ENCODE results near the gene LAMB4.

The LAMB4 gene

DNA sequence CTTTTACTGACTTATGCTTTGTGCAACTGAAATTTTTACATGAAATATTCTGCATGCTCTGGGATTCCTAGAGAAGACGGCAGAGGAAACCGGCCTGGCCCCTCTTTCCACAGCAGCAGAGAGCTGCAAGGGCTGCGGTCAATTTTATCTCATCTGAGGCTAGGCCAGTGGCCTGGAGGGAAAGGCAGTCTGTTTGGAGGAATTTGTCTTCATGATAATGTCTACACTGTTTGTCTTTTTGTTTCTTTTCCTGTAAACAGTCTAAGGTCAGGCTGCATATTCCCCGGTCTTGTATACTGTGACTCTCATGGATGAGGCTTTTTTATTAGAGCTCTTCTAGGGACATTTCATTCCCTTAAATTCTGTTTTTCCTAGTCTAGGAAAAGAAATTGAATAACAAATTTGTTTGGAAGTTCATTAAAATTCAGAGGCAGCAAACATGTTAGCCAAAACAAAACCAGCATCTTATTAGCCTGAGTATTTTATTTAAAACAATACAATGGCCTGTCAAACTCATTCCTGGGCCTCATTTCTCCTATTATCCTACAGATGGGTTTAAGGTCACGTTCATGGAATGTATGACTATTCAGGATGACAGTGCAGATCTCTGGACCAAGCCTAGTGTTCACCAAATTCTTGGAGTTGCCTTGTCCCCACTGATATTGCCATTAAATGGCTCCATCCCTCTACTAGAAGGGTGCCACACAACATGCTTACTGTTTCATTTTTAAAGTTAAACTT, 26.4 kb downstream of the LAMB4 start:
- TF ChIP-seq GATA2 (IDR thresholded peaks at IDR 0.05; ENCODE audit: low read depth, low read length) (no peak), GATA3 (IDR thresholded peaks at IDR 0.05; ENCODE audit: low read depth, low read length) (no peak)

DNA sequence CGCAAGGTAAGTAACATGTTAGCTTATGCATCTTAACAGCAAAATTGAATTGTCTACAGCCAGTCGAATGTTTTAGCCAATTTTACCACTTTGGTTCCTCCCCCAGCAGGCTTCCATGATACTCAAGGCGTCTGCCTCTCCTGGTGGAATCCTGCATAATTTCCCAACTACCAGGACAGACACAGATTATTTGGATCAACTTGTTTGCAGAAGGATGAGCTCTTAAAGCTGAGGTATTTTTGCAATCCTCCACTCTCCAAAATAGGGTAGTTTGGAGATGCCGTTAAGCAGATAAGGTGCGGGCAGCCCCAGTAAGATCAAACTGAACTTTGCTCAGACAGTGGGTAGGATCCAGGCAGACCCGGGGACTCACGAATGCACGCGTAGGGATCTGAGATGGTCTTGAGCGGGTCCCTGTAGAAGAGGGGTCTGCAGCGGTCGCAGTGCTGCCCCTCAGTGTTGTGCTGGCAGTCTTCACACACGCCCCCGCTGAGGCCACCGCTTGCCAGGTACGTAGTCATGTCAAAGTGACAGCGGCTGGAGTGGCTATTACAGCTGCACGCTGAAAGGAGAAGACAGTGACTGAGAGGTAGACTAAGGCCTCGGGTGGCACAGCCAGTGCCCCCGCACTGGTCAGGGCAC, 27.4 kb downstream of the LAMB4 start:
- TF ChIP-seq GATA3 (IDR thresholded peaks at IDR 0.05; ENCODE audit: low read depth, low read length): no peak
- TF ChIP-seq GATA2 (IDR thresholded peaks at IDR 0.05; ENCODE audit: low read depth, low read length): no peak

DNA sequence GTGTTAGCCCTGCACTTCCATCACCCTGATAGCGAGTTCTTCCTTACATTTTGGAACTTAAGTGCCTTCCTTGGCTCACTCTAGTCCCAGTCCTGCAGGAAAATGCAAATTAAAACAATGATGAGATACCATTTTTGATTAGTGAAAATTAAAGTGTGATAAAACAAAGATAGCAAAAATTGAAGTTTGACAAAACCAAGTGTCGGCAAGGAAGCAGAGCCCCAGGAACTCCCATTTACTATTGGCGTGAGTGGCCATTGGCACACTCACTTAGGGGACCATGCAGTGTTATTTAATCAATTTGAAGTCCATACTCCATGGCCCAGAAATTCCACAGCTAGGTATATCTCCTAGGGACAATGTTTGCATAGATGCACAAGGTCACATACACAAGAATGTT, 28.4 kb downstream of the LAMB4 start:
- TF ChIP-seq GATA3 (IDR thresholded peaks at IDR 0.05; ENCODE audit: low read depth, low read length): no peak
- no peak for TF ChIP-seq GATA2 (IDR thresholded peaks at IDR 0.05; ENCODE audit: low read depth, low read length)

DNA sequence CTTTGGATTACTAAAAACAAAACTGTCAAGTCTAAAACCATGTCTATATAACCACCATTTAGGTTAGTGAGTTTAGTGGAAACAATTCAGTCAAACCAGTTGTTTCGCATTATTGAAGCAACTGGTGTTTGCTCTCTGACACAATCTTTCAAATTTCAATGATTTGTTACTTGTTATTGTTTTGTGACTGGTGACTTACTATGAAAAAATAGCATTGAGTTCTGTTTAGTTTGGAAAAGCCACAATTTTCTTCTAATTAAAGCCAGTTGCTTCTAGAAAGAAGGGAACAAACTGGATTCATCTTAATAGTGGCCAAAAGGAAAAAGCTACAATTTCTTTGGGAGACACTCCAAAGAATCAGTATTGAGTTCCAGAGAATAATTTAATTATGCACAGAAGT, 30.4 kb downstream of the LAMB4 start:
- no peak for TF ChIP-seq GATA2 (IDR thresholded peaks at IDR 0.05; ENCODE audit: low read depth, low read length)
- no peak for TF ChIP-seq GATA3 (IDR thresholded peaks at IDR 0.05; ENCODE audit: low read depth, low read length)

DNA sequence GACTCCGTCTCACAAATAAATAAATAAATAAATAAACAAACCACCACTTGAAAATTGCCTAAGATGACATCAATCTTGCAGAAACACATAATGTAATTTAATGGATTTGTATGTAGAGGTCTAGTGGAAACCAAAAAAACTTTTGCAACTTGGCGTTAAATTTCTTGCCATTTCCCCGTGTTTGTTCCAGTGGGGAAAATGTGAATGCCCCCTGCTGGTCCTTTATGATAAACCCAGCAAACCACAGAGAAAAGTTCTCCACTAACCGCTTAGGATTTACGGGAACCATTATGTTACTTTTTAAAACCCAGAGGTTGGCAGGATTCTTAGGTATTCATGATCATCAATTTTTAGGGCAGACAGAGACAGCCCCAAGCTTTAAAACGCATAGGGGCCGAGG, 32.5 kb downstream of the LAMB4 start:
- TF ChIP-seq GATA2 (IDR thresholded peaks at IDR 0.05; ENCODE audit: low read depth, low read length) (no peak), GATA3 (IDR thresholded peaks at IDR 0.05; ENCODE audit: low read depth, low read length) (no peak)

DNA sequence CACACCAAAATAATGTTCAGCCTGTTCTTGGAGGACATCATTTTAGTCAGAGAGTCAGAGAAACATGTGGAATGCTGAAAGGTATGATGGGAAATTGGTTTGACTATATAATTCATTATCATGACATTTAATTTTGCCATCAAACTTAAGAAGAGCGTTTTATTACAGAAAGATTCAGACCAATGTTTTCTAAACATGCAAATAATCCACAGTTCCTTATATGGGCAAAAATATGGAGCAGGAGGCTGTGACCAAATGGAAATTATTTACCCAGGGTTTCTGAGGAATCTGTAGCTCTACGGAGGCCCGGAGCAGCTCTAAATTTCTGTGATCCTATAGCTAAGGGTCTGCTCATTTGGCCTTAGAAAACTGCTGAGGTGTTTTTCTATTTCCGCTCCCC, 33.2 kb downstream of the LAMB4 start:
- TF ChIP-seq GATA2 (IDR thresholded peaks at IDR 0.05; ENCODE audit: low read depth, low read length): no peak
- TF ChIP-seq GATA3 (IDR thresholded peaks at IDR 0.05; ENCODE audit: low read depth, low read length): no peak

DNA sequence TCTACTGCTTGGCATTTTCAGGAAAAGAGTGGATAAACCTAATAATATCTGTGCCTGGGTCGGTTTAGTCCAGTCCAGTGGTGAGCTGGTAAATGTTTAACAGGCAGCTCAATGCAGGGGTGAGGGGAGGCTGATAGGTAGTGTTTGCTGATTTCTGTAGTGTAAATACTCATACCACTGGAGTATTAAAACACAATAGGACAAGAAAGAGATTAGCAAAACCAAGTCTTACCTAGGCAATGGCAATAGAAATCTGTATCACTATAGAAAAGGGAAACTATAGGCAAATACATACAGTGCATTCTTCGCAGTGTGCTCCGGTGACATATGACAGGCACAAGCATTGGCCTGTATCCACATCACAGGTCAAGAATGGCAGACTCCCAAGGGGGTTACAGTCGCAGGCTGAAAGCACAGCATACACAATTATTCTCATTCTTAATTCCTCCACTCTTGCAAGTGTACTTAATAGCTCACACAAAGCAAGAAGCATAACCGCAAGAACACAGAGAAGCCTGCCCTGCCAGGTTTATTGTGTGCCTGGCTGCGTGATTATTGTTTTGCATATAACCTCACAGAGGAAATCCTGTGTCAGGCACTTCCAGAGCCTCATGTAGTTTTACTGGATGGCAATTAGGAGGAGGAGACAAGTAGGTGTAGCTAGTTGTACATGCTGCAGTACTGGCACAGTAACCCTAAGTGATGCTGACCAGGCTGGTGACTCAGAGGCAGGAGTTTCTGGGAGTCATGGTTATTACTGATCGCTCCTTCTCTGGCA, 35.0 kb downstream of the LAMB4 start:
- no peak for TF ChIP-seq GATA3 (IDR thresholded peaks at IDR 0.05; ENCODE audit: low read depth, low read length)
- TF ChIP-seq GATA2 (IDR thresholded peaks at IDR 0.05; ENCODE audit: low read depth, low read length): no peak

DNA sequence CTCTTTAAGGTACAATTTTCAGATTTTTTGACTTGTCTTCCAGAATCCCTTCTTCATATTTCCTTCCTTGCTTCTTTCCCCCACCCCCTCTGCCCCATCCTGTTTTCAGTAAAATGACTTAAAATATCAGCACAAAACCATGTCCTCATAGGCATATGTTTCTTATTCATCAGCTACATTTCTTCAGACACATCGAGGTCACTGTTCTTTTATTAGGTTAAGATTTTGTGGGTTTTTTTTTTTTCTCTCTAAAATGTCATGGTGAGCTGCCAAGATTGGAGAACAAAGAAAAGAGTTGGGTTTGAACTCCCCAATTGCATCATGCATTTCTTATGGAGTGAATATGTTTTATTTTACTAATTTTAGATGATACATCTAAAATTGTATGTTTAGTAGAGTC, 35.8 kb downstream of the LAMB4 start:
- TF ChIP-seq GATA3 (IDR thresholded peaks at IDR 0.05; ENCODE audit: low read depth, low read length): no peak
- no peak for TF ChIP-seq GATA2 (IDR thresholded peaks at IDR 0.05; ENCODE audit: low read depth, low read length)

DNA sequence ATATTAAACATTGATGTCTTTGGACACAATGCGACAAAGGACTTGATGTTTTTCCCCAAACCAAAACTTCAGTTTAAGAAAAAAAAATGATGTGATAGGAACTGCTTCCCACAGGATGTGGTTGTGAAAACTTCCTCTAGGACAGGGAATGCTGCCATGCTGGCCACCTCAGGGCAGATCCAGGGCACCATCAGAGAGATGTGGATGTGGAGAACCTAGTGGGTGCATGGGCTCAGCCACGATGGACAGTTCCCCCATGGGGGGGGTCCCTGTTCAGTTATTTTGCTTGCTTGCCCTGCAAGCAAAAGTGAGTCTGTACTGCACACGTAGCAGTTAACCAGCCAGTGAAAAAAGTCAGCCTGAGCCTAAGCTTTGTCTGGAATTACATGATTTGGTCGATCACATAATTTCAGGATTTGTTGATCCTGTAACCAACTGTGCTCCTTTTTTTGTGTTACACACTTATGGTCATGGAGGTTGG, 36.3 kb downstream of the LAMB4 start:
- TF ChIP-seq GATA2 (IDR thresholded peaks at IDR 0.05; ENCODE audit: low read depth, low read length): no peak

DNA sequence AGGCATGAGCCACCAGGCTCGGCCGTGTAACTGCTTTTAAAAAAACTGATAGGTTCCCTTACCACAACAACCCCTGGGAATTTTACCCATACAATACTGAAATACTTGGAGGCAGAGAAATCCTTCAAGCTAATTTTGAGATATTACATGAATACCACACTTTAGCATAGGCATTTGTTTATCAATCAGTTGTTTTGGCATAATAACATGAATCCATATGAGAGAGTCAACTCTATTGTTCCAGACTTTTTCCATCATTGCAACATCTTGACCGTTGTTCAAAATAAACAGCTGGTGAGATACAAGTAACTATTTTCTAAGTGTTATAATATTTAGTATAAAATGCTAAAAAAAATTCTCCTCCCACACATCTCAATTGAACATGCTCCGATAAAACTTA, 36.8 kb downstream of the LAMB4 start:
- no peak for TF ChIP-seq GATA3 (IDR thresholded peaks at IDR 0.05; ENCODE audit: low read depth, low read length)
- no peak for TF ChIP-seq GATA2 (IDR thresholded peaks at IDR 0.05; ENCODE audit: low read depth, low read length)

DNA sequence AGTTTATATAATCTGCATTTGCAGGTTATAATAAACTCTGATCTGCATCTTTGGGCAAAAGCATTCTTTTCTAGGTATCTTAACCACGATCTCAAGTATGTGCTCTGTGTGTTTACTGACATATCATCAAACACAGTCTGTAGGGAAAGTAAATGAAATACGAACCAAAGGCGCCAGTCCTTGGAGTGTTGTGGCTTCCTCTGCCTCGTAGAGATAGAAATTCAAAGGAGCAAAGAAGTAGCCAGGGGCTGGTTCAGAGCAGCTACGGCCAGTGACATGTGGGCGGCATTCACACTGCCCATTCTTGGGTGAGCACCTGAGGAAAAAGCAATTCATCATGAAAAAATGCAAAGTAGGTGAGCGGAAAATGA, 38.7 kb downstream of the LAMB4 start:
- no peak for TF ChIP-seq GATA2 (IDR thresholded peaks at IDR 0.05; ENCODE audit: low read depth, low read length)
- TF ChIP-seq GATA3 (IDR thresholded peaks at IDR 0.05; ENCODE audit: low read depth, low read length): no peak

DNA sequence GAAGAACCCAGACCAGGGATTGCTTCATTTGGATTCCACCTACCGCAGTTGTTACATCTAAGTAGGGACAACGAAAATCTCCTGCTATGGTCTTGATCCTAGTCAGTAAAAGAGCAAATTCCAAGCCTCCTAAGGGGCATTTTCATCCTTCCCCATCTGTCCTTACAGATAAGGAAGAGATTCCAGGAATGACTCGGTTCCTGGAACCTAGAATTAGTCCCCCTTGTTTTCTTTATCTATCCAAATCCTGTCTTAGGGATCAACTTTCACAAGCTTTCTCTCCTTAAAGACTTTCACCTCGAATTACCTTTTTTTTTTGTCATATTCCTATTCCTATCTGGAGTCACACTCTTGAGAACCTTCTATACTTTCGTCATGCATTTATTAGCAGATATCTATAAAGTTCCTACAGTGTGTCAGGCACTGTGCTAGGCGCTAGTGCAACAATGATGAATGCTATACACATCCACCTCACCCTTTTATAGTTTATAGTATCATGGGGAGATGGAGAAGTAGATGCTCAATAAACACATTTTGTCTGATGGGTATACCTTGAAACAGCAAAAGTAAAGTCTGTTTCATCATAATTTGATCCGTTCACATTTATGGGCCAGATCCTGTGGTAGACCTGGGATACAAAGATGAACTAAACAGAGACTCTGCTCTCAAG, 39.2 kb downstream of the LAMB4 start:
- TF ChIP-seq GATA3 (IDR thresholded peaks at IDR 0.05; ENCODE audit: low read depth, low read length): no peak
- no peak for TF ChIP-seq GATA2 (IDR thresholded peaks at IDR 0.05; ENCODE audit: low read depth, low read length)

DNA sequence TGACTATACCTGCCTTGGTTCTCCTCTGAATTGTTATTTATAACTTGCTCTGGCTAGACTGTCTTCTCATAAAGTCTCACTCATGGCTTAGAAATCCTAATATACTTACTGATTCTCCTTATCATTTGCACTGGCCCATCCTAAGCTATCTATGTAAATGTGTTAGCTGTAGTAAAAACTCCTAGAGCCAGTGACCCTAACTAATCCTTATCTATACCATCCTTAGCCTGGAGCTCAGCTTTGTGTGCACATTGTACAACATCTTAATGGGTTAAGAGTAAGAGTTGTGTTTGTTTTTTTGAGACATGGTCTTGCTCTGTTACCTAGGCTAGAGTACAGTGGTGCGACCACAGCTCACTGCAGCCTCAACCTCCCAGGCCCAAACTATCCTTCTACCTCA, 40.8 kb downstream of the LAMB4 start:
- TF ChIP-seq GATA2 (IDR thresholded peaks at IDR 0.05; ENCODE audit: low read depth, low read length) (no peak), GATA3 (IDR thresholded peaks at IDR 0.05; ENCODE audit: low read depth, low read length) (no peak)

DNA sequence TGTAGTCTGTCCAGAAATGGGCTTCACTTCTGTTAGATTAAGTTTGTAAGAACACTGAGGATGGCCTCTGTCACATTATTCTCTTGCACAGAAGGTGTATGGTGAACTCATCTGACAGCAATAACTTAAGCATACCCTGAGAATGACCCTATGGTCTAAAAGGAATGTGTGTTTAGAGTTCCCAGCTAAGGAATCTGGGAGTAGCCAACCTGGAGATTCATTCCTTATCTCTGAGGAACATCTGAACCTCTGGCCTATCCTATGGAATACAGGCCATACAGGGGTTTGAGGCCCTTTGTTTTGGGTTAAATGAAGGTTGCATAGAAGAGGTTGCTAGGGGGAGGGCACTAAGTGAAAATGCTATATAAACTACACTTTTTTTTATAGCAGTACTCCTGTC, 41.4 kb downstream of the LAMB4 start:
- no peak for TF ChIP-seq GATA2 (IDR thresholded peaks at IDR 0.05; ENCODE audit: low read depth, low read length)
- TF ChIP-seq GATA3 (IDR thresholded peaks at IDR 0.05; ENCODE audit: low read depth, low read length): no peak

Data from SH-SY5Y (cell line).